H1 (cell line): Measurements from ENCODE around the gene EFCAB6. TPM values are rescaled to one million over a fixed set of nuclear protein-coding genes. Genes with fewer than 3 reads are reported as not detected.

Source experiments
- CTCF ChIA-PET: fragments of 300-600 bp; sonication (Branson Sonifier 250); formaldehyde crosslinking; loops from one replicate; lab custom pipeline; 2021; ENCODE audit not compliant: partially characterized antibody; lab: Charles Lee
- POLR2A ChIA-PET: fragments of 300-600 bp; sonication (Branson Sonifier 250); formaldehyde crosslinking; loops from one replicate; lab custom pipeline; 2021; ENCODE audit warnings: inconsistent platforms; ENCODE audit not compliant: partially characterized antibody; lab: Charles Lee
- DNase-seq, 2 experiments: peaks; one replicate each; pipeline versions ENCODE4 v3.0.0 to v3.0.0-alpha.2; 2010 to 2022; ENCODE audit warnings: low spot score in 2 of 2, low read depth in 1 of 2, mixed read lengths in 1 of 2
- FAIRE-seq: peaks from 2 replicates; lab custom pipeline; 2011; peaks lifted over from hg19 to GRCh38; lab: Jason Lieb, UNC
- H2AFZ ChIP-seq: 2 replicates; pipeline ENCODE4 v1.8.1; 2012; ENCODE audit warnings: low read length, inconsistent platforms
- H2AK5ac ChIP-seq: 2 replicates; pipeline ENCODE4 v1.6.1; 2013; ENCODE audit warnings: low read depth, low read length
- H2BK120ac ChIP-seq: replicated peaks from 2 replicates; pipeline ENCODE3; 2013; ENCODE audit warnings: low read depth, low read length, inconsistent platforms
- H2BK12ac ChIP-seq: 2 replicates; pipeline ENCODE4 v1.6.1; 2013; ENCODE audit warnings: low read depth, low read length
- H2BK15ac ChIP-seq: 2 replicates; pipeline ENCODE4 v1.6.1; 2013; ENCODE audit warnings: low read length
- H2BK20ac ChIP-seq: 2 replicates; pipeline ENCODE4 v1.6.1; 2013; ENCODE audit warnings: low read length
- H2BK5ac ChIP-seq: 2 replicates; pipeline ENCODE4 v1.6.1; 2013; ENCODE audit warnings: low read depth, low read length
- H3K14ac ChIP-seq: 2 replicates; pipeline ENCODE4 v1.6.1; 2013; ENCODE audit warnings: inconsistent platforms; ENCODE audit not compliant: insufficient read length
- H3K18ac ChIP-seq: 2 replicates; pipeline ENCODE4 v1.6.1; 2013; ENCODE audit warnings: low read length; ENCODE audit errors: extremely low read depth
- H3K23ac ChIP-seq: 2 replicates; pipeline ENCODE4 v1.6.1; 2013; ENCODE audit warnings: inconsistent platforms; ENCODE audit not compliant: insufficient read length
- H3K23me2 ChIP-seq: 2 replicates; pipeline ENCODE4 v1.6.1; 2013; ENCODE audit warnings: low read depth, low read length
- H3K27ac ChIP-seq: 2 replicates; pipeline ENCODE4 v1.6.1; 2011; ENCODE audit warnings: low read depth, low read length, inconsistent platforms
- H3K27me3 ChIP-seq, 4 experiments: replicated peaks in 1 of 4; 1 replicate in 1 of 4; 2 replicates in 3 of 4; pipeline versions ENCODE4 v1.6.1 to v1.8.1; 2011 to 2013; ENCODE audit warnings: low read length in 3 of 4, mild to moderate bottlenecking in 3 of 4, inconsistent platforms in 2 of 4, mixed read lengths in 2 of 4, moderate library complexity in 1 of 4; ENCODE audit not compliant: control insufficient read depth in 3 of 4, insufficient read depth in 3 of 4; ENCODE audit errors: extremely low read depth in 1 of 4
- H3K36me3 ChIP-seq, 4 experiments: 2 replicates each; pipeline versions ENCODE4 v1.6.1 to v1.8.1; 2011 to 2013; ENCODE audit warnings: mild to moderate bottlenecking in 4 of 4, low read length in 3 of 4, moderate library complexity in 2 of 4, control low read depth in 1 of 4, inconsistent platforms in 1 of 4; ENCODE audit not compliant: insufficient read depth in 4 of 4, control insufficient read depth in 2 of 4
- H3K4ac ChIP-seq: replicated peaks from 2 replicates; pipeline ENCODE3; 2013; ENCODE audit warnings: low read length, low read depth, mixed read lengths, inconsistent platforms; ENCODE audit not compliant: insufficient read length
- H3K4me1 ChIP-seq, 4 experiments: replicated peaks in 1 of 4; 1 replicate in 1 of 4; 2 replicates in 3 of 4; pipeline versions ENCODE4 v1.6.1 to v1.8.1; 2011 to 2013; ENCODE audit warnings: low read length in 3 of 4, inconsistent platforms in 2 of 4, mixed read lengths in 1 of 4; ENCODE audit not compliant: insufficient read depth in 4 of 4, control insufficient read depth in 3 of 4
- H3K4me2 ChIP-seq, 2 experiments: 2 replicates each; pipeline versions ENCODE4 v1.6.1 to v1.8.1; 2011 to 2013; ENCODE audit warnings: low read depth in 2 of 2, low read length in 2 of 2, control low read depth in 1 of 2, inconsistent platforms in 1 of 2, mild to moderate bottlenecking in 1 of 2; ENCODE audit not compliant: insufficient read depth in 1 of 2
- H3K4me3 ChIP-seq, 4 experiments: fragments of 200-600, 300-600 bp in 1 of 4; sonication (generic), shearing (Covaris generic), sonication (Bioruptor Twin) in 1 of 4; 2 replicates each; pipeline versions ENCODE4 v1.5.1 to v1.8.1; 2011 to 2016; ENCODE audit warnings: low read length in 4 of 4, low read depth in 3 of 4, control low read depth in 2 of 4, inconsistent platforms in 2 of 4, mild to moderate bottlenecking in 2 of 4, mixed read lengths in 1 of 4, moderate library complexity in 1 of 4; ENCODE audit not compliant: insufficient read depth in 2 of 4; ENCODE audit errors: extremely low read depth in 1 of 4
- H3K56ac ChIP-seq: replicated peaks from 2 replicates; pipeline ENCODE3; 2013; ENCODE audit warnings: low read depth, mild to moderate bottlenecking, mixed read lengths, low read length, inconsistent platforms; ENCODE audit not compliant: insufficient read length
- H3K79me1 ChIP-seq: 2 replicates; pipeline ENCODE4 v1.6.1; 2013; ENCODE audit warnings: low read depth, low read length, control low read depth
- H3K79me2 ChIP-seq, 2 experiments: 2 replicates each; pipeline versions ENCODE4 v1.6.1 to v1.8.1; 2012 to 2013; ENCODE audit warnings: low read length in 2 of 2, mild to moderate bottlenecking in 2 of 2, inconsistent platforms in 1 of 2; ENCODE audit not compliant: insufficient read depth in 2 of 2, control insufficient read depth in 1 of 2
- H3K9ac ChIP-seq, 4 experiments: replicated peaks in 1 of 4; 1 replicate in 1 of 4; 2 replicates in 3 of 4; pipeline versions ENCODE4 v1.6.1 to v1.8.1; 2011 to 2013; ENCODE audit warnings: low read depth in 3 of 4, low read length in 3 of 4, control low read depth in 2 of 4, mild to moderate bottlenecking in 2 of 4, moderate library complexity in 2 of 4, inconsistent platforms in 1 of 4; ENCODE audit errors: extremely low read depth in 1 of 4
- H3K9me3 ChIP-seq, 2 experiments: 2 replicates each; pipeline versions ENCODE4 v1.6.1 to v1.8.1; 2012 to 2013; ENCODE audit warnings: mild to moderate bottlenecking in 2 of 2, moderate library complexity in 2 of 2, control low read depth in 1 of 2, inconsistent platforms in 1 of 2, low read depth in 1 of 2, low read length in 1 of 2, mixed read lengths in 1 of 2; ENCODE audit not compliant: insufficient read depth in 2 of 2
- H4K20me1 ChIP-seq, 2 experiments: replicated peaks in 1 of 2; 2 replicates each; pipeline versions ENCODE3 to v1.8.1; 2011 to 2013; ENCODE audit warnings: inconsistent platforms in 2 of 2, low read length in 2 of 2, mild to moderate bottlenecking in 1 of 2; ENCODE audit not compliant: insufficient read depth in 2 of 2, control insufficient read depth in 1 of 2
- H4K5ac ChIP-seq: 2 replicates; pipeline ENCODE4 v1.6.1; 2013; ENCODE audit warnings: low read length, low read depth, mixed read lengths, inconsistent platforms; ENCODE audit not compliant: insufficient read length
- H4K8ac ChIP-seq: 2 replicates; pipeline ENCODE4 v1.8.0; 2013; ENCODE audit warnings: mild to moderate bottlenecking, moderate library complexity, low read length, inconsistent platforms; ENCODE audit not compliant: insufficient read depth; ENCODE audit errors: extremely low read depth
- H4K91ac ChIP-seq: replicated peaks from 2 replicates; pipeline ENCODE3; 2013; ENCODE audit warnings: low read length, mixed read lengths, inconsistent platforms; ENCODE audit not compliant: insufficient read length
- BCL11A ChIP-seq, 2 experiments: IDR thresholded peaks; one replicate each; pipeline ENCODE4 v1.6.1; 2011; ENCODE audit warnings: low read depth in 2 of 2, low read length in 2 of 2, mild to moderate bottlenecking in 2 of 2
- BRCA1 ChIP-seq: IDR thresholded peaks from 2 replicates; pipeline ENCODE4 v1.6.1; 2012; ENCODE audit warnings: low read depth, low read length, improper control_type of control experiment
- CBX8 ChIP-seq: fragments of 300-800, 300-1000 bp; sonication (generic); IDR thresholded peaks from 2 replicates; pipeline ENCODE4 v1.7.1; 2016; ENCODE audit warnings: low read depth, low read length, borderline replicate concordance
- CREB1 ChIP-seq: IDR thresholded peaks from 2 replicates; pipeline ENCODE4 v1.6.1; 2012; ENCODE audit warnings: inconsistent platforms
- EGR1 ChIP-seq: IDR thresholded peaks from 2 replicates; pipeline ENCODE4 v1.6.1; 2011; ENCODE audit warnings: low read depth, low read length, borderline replicate concordance
- GTF2F1 ChIP-seq: IDR thresholded peaks from 2 replicates; pipeline ENCODE4 v1.6.1; 2012; ENCODE audit warnings: low read depth, low read length, improper control_type of control experiment, borderline replicate concordance
- HDAC2 ChIP-seq, 2 experiments: fragments of 300-600 bp in 1 of 2; sonication (generic) in 1 of 2; IDR thresholded peaks; 2 replicates each; pipeline ENCODE4 v1.6.1; 2011 to 2012; ENCODE audit warnings: low read depth in 2 of 2, low read length in 2 of 2, mild to moderate bottlenecking in 2 of 2, moderate library complexity in 2 of 2, borderline replicate concordance in 1 of 2, inconsistent platforms in 1 of 2
- JUND ChIP-seq: IDR thresholded peaks from 2 replicates; pipeline ENCODE4 v1.6.1; 2011; ENCODE audit warnings: mild to moderate bottlenecking, improper control_type of control experiment, low read length
- KDM1A ChIP-seq: fragments of 200-600, 300-600 bp; sonication (generic); IDR thresholded peaks from 2 replicates; pipeline ENCODE4 v1.7.1; 2016; ENCODE audit warnings: mild to moderate bottlenecking, low read length, borderline replicate concordance
- KDM4A ChIP-seq: IDR thresholded peaks from one replicate; pipeline ENCODE4 v1.7.1; 2012; ENCODE audit warnings: low read depth, mild to moderate bottlenecking, moderate library complexity, low read length, inconsistent platforms; ENCODE audit not compliant: severe bottlenecking
- MAFK ChIP-seq: IDR thresholded peaks from 2 replicates; pipeline ENCODE4 v1.6.1; 2012; ENCODE audit warnings: low read depth, mild to moderate bottlenecking, improper control_type of control experiment, low read length
- POU5F1 ChIP-seq: IDR thresholded peaks from 2 replicates; pipeline ENCODE4 v1.6.1; 2011; ENCODE audit warnings: low read depth, mild to moderate bottlenecking, low read length, moderate library complexity
- RXRA ChIP-seq: IDR thresholded peaks from 2 replicates; pipeline ENCODE4 v1.6.1; 2011; ENCODE audit warnings: low read depth, mild to moderate bottlenecking, low read length, moderate library complexity; ENCODE audit not compliant: insufficient read depth
- SIRT6 ChIP-seq: IDR thresholded peaks from one replicate; pipeline ENCODE4 v1.7.1; 2012; ENCODE audit warnings: low read length, inconsistent platforms
- TBP ChIP-seq: IDR thresholded peaks from 2 replicates; pipeline ENCODE4 v1.6.1; 2011; ENCODE audit warnings: low read depth, low read length, improper control_type of control experiment
- ZNF274 ChIP-seq: IDR thresholded peaks from 2 replicates; pipeline ENCODE4 v1.7.0; 2012; ENCODE audit warnings: low read length, borderline replicate concordance; ENCODE audit errors: extremely low read depth
- WGBS, 2 experiments: shearing (Covaris generic) in 1 of 2; methylation state at CpG; one replicate each; pipeline versions ENCODE4 v1.1.6 to v1.1.7; 2013 to 2015; ENCODE audit warnings: low lambda C conversion rate in 2 of 2, mixed read lengths in 2 of 2, inconsistent platforms in 1 of 2, low coverage in 1 of 2, missing lambda C conversion rate in 1 of 2; ENCODE audit not compliant: insufficient replicate concordance in 2 of 2, insufficient coverage in 1 of 2, insufficient read length in 1 of 2; ENCODE audit errors: extremely low coverage in 1 of 2, missing lambda C conversion rate in 1 of 2; 5-methylcytosine and 5-hydroxymethylcytosine counted together
- polyA plus RNA-seq, 7 experiments: library from polyadenylated mRNA; depleted of rRNA in 3 of 7; stranded (reverse) in 5 of 7; unstranded in 2 of 7; fragments of >200 nt in 5 of 7; fragments of 200-250 nt in 2 of 7; gene quantifications; 1 replicate in 5 of 7; 2 replicates in 1 of 7; 4 replicates in 1 of 7; pipeline versions ENCODE4 v1.2.1 to v1.2.3, GENCODE V29; 2011 to 2013; ENCODE audit warnings: missing spikeins in 2 of 7, mixed read lengths in 2 of 7
- total RNA-seq: library from RNA; stranded (reverse); fragmentation: NEBNext Ultra II Directional; extraction: Animal tissue kit (Norgen Biotek cat#: 25700); gene quantifications from 2 replicates; pipeline ENCODE4 v1.2.1, GENCODE V29; 2021

Gene EFCAB6
- total and polyA plus RNA-seq, 2 of the 8 experiments (the other 6 are each of a cell fraction or from before 2014, with no cell fraction given): 0.32 to 1.7 TPM

DNA sequence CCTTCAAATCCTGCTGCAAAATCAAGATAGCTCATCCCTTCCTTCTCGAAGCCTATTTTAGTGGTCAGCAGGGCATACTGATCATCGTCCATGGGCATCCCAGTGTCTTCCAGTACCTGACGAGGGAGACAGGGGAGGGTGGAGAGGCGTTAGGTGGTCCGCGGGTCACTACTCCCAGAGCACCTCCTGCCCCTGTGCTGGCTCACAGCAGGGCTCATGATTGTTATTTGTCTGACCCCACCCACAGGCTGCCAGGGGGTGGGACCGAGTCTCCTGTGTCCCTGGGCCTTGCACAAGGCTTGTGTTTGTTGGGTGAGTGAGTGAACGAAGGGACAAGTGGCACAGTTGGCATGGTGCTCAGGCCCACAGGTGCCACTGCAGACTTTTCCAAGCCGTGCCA is 177.0 kb downstream of the EFCAB6 start:
- 88% methylated on average over 9 of the region's 9 CpGs; no CpG with 5 or more reads in 1 of the 2 experiments for WGBS, 2 experiments
- no peak overlapping the region for H3K14ac ChIP-seq
- peaks cover 0 to 5% of the 10 kb centered on the region in 2 experiments; a peak in 1 of 4 replicates for H3K9me3 ChIP-seq
- no peak overlapping the region for H4K91ac ChIP-seq
- no peak overlapping the region for H2AK5ac ChIP-seq
- H2BK12ac ChIP-seq: no peak overlapping the region
- H4K8ac ChIP-seq: 0 out of 2 replicates have a peak overlapping the region, but pooled peaks have one; percentile 69
- ChIA-PET POLR2A (no interaction called here), CTCF (no interaction called here)
- H3K27me3 ChIP-seq: no peaks in the 10 kb centered on the region; a peak in 1 of 7 replicates
- no peak overlapping the region for H3K4ac ChIP-seq
- no peak overlapping the region for H2AFZ ChIP-seq
- no peaks in the 10 kb centered on the region; the same call in 1 of the 2 replicates for H3K23me2 ChIP-seq
- H3K4me1 ChIP-seq: peaks cover 0 to 2% (median 0%) of the 10 kb centered on the region in 4 experiments; a peak in 1 of 7 replicates
- H2BK120ac ChIP-seq: no peak overlapping the region
- FAIRE-seq (no peak), DNase-seq (no peak)
- H3K23ac ChIP-seq: no peak overlapping the region
- H4K20me1 ChIP-seq: no peaks in the 10 kb centered on the region
- H2BK20ac ChIP-seq: no peak overlapping the region
- H3K4me2 ChIP-seq: no peak overlapping the region
- no peak overlapping the region for H3K27ac ChIP-seq
- TF ChIP-seq ZNF274: no peak
- TF ChIP-seq KDM1A: no peak
- TF ChIP-seq JUND: no peak
- no peak for TF ChIP-seq MAFK
- no peak for TF ChIP-seq CREB1
- no peak for TF ChIP-seq BCL11A (IDR thresholded peaks at IDR 0.05; ENCODE audit: low read depth in 2 of 2, low read length in 2 of 2)
- TF ChIP-seq KDM4A: no peak
- TF ChIP-seq POU5F1: no peak
- no peak for TF ChIP-seq GTF2F1
- no peak for TF ChIP-seq CBX8
- TF ChIP-seq TBP: no peak
- no peak for TF ChIP-seq EGR1
- TF ChIP-seq RXRA: no peak
- no peak for TF ChIP-seq BRCA1
- no peak for TF ChIP-seq HDAC2 (IDR thresholded peaks at IDR 0.05; ENCODE audit: borderline replicate concordance in 1 of 2, low read depth in 2 of 2, low read length in 2 of 2)
- no peak for TF ChIP-seq SIRT6
- H3K9ac ChIP-seq: no peak overlapping the region
- H2BK15ac ChIP-seq: no peak overlapping the region
- H3K18ac ChIP-seq: no peak overlapping the region
- H4K5ac ChIP-seq: no peak overlapping the region
- H3K56ac ChIP-seq: no peak overlapping the region
- no peaks in the 10 kb centered on the region for H3K79me2 ChIP-seq
- no peak overlapping the region for H3K4me3 ChIP-seq
- H3K79me1 ChIP-seq: no peaks in the 10 kb centered on the region
- H2BK5ac ChIP-seq: no peak overlapping the region
- no peaks in the 10 kb centered on the region for H3K36me3 ChIP-seq
